ENCODE measurements around the gene POLDIP2. TPM values are rescaled to one million over a fixed set of nuclear protein-coding genes. Genes with fewer than 3 reads are reported as not detected.
A peak's percentile ranks its signal among the peaks of the same experiment; 100 is the strongest.

Gene POLDIP2
- total and polyA plus RNA-seq, 10 donors: 27.8 to 62.6 (median 47.6) TPM

DNA sequence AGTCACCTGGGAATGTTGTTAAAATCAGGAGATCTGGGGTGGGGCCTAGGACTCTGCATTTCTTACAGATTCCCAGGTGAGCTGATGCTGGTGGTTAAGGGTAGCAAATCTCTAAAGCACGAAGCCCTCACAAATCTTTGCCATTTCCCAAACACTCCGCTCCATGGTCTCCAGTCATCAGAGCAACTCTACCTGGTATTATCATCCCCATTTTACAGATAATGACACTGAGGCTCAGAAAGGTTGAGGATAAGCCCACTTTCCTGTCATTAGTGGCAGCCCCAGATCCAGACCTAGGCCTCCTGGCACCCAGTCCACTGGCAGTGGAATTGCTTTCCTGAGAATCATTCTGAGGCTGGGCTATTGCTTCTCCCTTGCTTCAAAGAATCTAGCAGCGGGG lies 39.9 kb upstream of the POLDIP2 start:
- no peaks in the 10 kb centered on the region for H3K27me3 ChIP-seq (replicated peaks in 1 of 7)
- intact Hi-C loops (cut with DNase I; ENCODE audit: low total_unique reads): no loop called here
- WGBS, 5 donors: 95 to 97% (median 96%) methylated on average over 3 of the region's 3 CpGs
- peak overlapping the region in 3 of 8 donors; percentile 44 to 63 (median 50) for H3K27ac ChIP-seq
- H3K36me3 ChIP-seq: peaks cover 0 to 95% (median 15%) of the 10 kb centered on the region in 6 donors
- peaks cover 0 to 25% (median 9%) of the 10 kb centered on the region in 6 donors for H3K4me1 ChIP-seq
- H3K9me3 ChIP-seq: no peaks in the 10 kb centered on the region
- TF ChIP-seq POLR2A (IDR thresholded peaks at IDR 0.05) (no peak), POLR2AphosphoS5 (IDR thresholded peaks at IDR 0.05) (no peak)
- TF ChIP-seq, protein P1, sequence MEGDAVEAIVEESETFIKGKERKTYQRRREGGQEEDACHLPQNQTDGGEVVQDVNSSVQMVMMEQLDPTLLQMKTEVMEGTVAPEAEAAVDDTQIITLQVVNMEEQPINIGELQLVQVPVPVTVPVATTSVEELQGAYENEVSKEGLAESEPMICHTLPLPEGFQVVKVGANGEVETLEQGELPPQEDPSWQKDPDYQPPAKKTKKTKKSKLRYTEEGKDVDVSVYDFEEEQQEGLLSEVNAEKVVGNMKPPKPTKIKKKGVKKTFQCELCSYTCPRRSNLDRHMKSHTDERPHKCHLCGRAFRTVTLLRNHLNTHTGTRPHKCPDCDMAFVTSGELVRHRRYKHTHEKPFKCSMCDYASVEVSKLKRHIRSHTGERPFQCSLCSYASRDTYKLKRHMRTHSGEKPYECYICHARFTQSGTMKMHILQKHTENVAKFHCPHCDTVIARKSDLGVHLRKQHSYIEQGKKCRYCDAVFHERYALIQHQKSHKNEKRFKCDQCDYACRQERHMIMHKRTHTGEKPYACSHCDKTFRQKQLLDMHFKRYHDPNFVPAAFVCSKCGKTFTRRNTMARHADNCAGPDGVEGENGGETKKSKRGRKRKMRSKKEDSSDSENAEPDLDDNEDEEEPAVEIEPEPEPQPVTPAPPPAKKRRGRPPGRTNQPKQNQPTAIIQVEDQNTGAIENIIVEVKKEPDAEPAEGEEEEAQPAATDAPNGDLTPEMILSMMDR (IDR thresholded peaks at IDR 0.05 in 8 of 11, conservative IDR thresholded peaks at IDR 0.05 in 3 of 11): no peak
- no peak overlapping the region for H3K4me3 ChIP-seq
- DNase-seq: no peak

DNA sequence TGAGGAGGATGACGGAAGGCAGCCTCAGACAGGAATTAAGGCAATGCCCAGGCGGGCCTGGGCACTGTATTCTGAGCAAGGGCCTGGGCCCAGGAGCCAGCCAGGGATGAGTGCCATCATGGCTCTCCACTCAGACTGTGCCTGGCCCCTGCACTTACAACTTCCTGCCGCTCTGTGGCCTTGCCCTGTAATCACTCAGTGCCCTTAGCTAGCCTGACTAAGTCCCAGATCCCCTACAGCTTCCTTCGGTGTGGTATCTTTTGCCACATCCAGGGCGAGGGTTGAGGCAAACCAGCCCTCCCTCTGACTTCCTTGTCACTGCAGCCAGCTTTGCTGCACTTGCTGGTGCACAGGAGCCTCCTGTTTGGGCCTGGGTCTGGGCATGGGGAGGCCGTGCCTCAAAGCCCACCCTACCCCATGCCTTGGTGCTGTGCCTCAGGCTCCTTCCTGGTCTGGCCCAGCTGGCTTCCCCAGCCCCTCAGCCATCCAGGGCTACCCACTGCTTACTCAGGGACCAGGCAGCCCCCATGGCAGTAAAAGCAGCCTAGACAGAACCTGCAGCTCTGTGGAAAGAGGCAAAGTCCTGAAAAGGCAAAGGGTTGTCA lies 39.4 kb upstream of the POLDIP2 start:
- Histone ChIP-seq H3K36me3 (peaks cover 0 to 95% (median 13%) of the 10 kb centered on the region in 6 donors), H3K27ac (peak overlapping the region in 3 of 8 donors; percentile 32 to 63 (median 50)), H3K27me3 (replicated peaks in 1 of 7) (no peaks in the 10 kb centered on the region), H3K4me1 (peaks cover 0 to 27% (median 6%) of the 10 kb centered on the region in 6 donors), H3K4me3 (no peak overlapping the region), H3K9me3 (no peaks in the 10 kb centered on the region)
- WGBS, 5 donors: 54 to 82% (median 62%) methylated on average over 5 to 6 of the region's 6 CpGs
- intact Hi-C loops (cut with DNase I; ENCODE audit: low total_unique reads): no loop called here
- DNase-seq: no peak
- TF ChIP-seq, protein P1 (IDR thresholded peaks at IDR 0.05 in 8 of 11, conservative IDR thresholded peaks at IDR 0.05 in 3 of 11): no peak
- peak; percentile 40 to 54 (median 51) for TF ChIP-seq POLR2AphosphoS5 (IDR thresholded peaks at IDR 0.05)

DNA sequence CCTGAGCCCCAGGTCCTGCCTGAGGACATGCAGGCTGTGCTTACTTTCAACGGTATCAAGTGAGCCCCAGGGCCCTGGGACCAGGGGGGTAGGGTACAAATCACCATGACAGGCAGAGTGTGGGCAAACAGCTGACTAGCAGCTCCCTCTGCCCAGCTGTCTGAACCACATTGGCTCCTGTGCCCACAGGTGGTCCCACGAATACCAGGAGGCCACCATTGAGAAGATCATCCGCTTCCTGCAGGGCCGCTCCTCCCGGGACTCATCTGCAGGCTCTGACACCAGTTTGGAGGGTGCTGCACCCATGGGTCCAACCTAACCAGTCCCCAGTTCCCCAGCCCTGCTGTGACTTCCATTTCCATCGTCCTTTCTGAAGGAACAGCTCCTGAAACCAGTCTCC lies 38.6 kb upstream of the POLDIP2 start:
- Histone ChIP-seq H3K9me3 (no peaks in the 10 kb centered on the region), H3K4me1 (peaks cover 0 to 28% (median 6%) of the 10 kb centered on the region in 6 donors), H3K36me3 (peaks cover 0 to 97% (median 18%) of the 10 kb centered on the region in 6 donors), H3K4me3 (no peak overlapping the region), H3K27ac (peak overlapping the region in 1 of 8 donors; percentile 63), H3K27me3 (replicated peaks in 1 of 7) (no peaks in the 10 kb centered on the region)
- intact Hi-C loops (cut with DNase I; ENCODE audit: low total_unique reads): no loop called here
- no peak for TF ChIP-seq POLR2A (IDR thresholded peaks at IDR 0.05)
- TF ChIP-seq, protein P1 (IDR thresholded peaks at IDR 0.05 in 8 of 11, conservative IDR thresholded peaks at IDR 0.05 in 3 of 11): no peak
- TF ChIP-seq POLR2AphosphoS5 (IDR thresholded peaks at IDR 0.05): peak in 1 of 3 donors; percentile 18
- WGBS, 5 donors: 89 to 93% (median 90%) methylated on average over 6 of the region's 6 CpGs
- no peak for DNase-seq

DNA sequence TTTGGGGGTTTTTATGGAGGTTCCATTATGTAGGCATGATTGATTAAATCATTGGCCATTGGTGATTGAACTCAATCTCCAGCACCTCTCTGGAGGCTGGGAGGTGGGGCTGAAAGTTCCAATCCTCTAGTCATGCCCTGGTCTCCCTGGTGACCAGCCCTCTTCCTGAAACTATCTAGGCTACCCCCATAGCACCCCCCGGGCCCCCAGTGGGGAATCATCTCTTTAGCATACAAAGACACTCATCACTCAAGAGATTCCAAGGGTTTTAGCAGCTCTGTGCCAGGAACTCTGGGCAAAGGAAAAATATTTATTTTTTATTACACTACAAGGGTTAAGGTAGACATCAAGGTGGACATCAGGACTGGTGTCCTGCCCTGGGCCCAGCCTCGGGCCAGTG lies 38.1 kb upstream of the POLDIP2 start:
- Histone ChIP-seq H3K27me3 (replicated peaks in 1 of 7) (no peaks in the 10 kb centered on the region), H3K27ac (peak overlapping the region in 1 of 8 donors; percentile 63), H3K4me3 (no peak overlapping the region), H3K36me3 (peaks cover 0 to 97% (median 23%) of the 10 kb centered on the region in 6 donors), H3K4me1 (peaks cover 0 to 28% (median 6%) of the 10 kb centered on the region in 6 donors), H3K9me3 (no peaks in the 10 kb centered on the region)
- intact Hi-C loops (cut with DNase I; ENCODE audit: low total_unique reads): no loop called here
- TF ChIP-seq, protein P1 (IDR thresholded peaks at IDR 0.05 in 8 of 11, conservative IDR thresholded peaks at IDR 0.05 in 3 of 11): no peak
- TF ChIP-seq POLR2A (IDR thresholded peaks at IDR 0.05) (no peak), POLR2AphosphoS5 (IDR thresholded peaks at IDR 0.05) (no peak)
- DNase-seq: no peak
- 45 to 98% (median 57%) methylated on average over 2 of the region's 2 CpGs for WGBS, 5 donors

Measured in spleen (tissue), 11 donors.